GM21723 (cell line): ENCODE data around the gene TULP1.

Experiments
- ATAC-seq: cut with Tn5 transposase; IDR thresholded peaks from one replicate; pipeline ENCODE4 v1.9.1; 2021; ENCODE audit warnings: mild to moderate bottlenecking, moderate library complexity; ENCODE audit not compliant: unreplicated experiment

Gene TULP1

GRCh38 chr6:35485402-35485877 lies 27.3 kb downstream of the TULP1 start:
- ATAC-seq: no peak

- no peak for ATAC-seq
These were observed 27.7 kb downstream of the TULP1 start for GRCh38 chr6:35484921-35485392.

- ATAC-seq: no peak
These were observed 28.6 kb downstream of the TULP1 start for GRCh38 chr6:35483893-35484645.

GRCh38 chr6:35483490-35483889 lies 29.2 kb downstream of the TULP1 start:
- no peak for ATAC-seq

GRCh38 chr6:35483062-35483461 lies 29.6 kb downstream of the TULP1 start:
- ATAC-seq: no peak

GRCh38 chr6:35481226-35481625 lies 31.5 kb downstream of the TULP1 start:
- no peak for ATAC-seq

GRCh38 chr6:35480176-35480575 lies 32.5 kb downstream of the TULP1 start:
- ATAC-seq: no peak

- no peak for ATAC-seq
These were observed 34.4 kb downstream of the TULP1 start for GRCh38 chr6:35478259-35478658.

- ATAC-seq: no peak
These were observed 35.0 kb downstream of the TULP1 start for GRCh38 chr6:35477551-35478179.

- ATAC-seq: no peak
These were observed 35.7 kb downstream of the TULP1 start for GRCh38 chr6:35477028-35477427.

- no peak for ATAC-seq
These were observed 36.7 kb downstream of the TULP1 start for GRCh38 chr6:35476004-35476403.

- ATAC-seq: no peak
These were observed 37.1 kb downstream of the TULP1 start for GRCh38 chr6:35475573-35475972.

- ATAC-seq: no peak
These were observed 37.6 kb downstream of the TULP1 start for GRCh38 chr6:35474942-35475570.

- ATAC-seq: no peak
These were observed 38.4 kb downstream of the TULP1 start for GRCh38 chr6:35474131-35474941.

- no peak for ATAC-seq
These were observed 38.9 kb downstream of the TULP1 start for GRCh38 chr6:35473850-35474130.

- ATAC-seq: no peak
These were observed 39.4 kb downstream of the TULP1 start for GRCh38 chr6:35473075-35473849.

GRCh38 chr6:35471836-35472345 lies 40.8 kb downstream of the TULP1 start:
- no peak for ATAC-seq

- no peak for ATAC-seq
These were observed 42.0 kb downstream of the TULP1 start for GRCh38 chr6:35470663-35471120.

- ATAC-seq: no peak
These were observed 42.7 kb downstream of the TULP1 start for GRCh38 chr6:35469751-35470662.
